GM18498 (cell line): ENCODE results near the gene ADAMTS4.
A peak's percentile ranks its signal among the peaks of the same experiment; 100 is the strongest.
"Not testable (repeated sequence)": the region's sequence is repeated elsewhere in the genome, so short reads cannot be mapped to it uniquely, and the experiment has no call there.

Experiments
- ATAC-seq: cut with Tn5 transposase; IDR thresholded peaks from one replicate; pipeline ENCODE4 v1.9.1; 2021; ENCODE audit warnings: mild to moderate bottlenecking, moderate library complexity; ENCODE audit not compliant: unreplicated experiment

The ADAMTS4 gene

GRCh38 chr1:161198897-161199431 is at the start of gene ADAMTS4:
TSS of gene ADAMTS4 (minus strand) at chr1:161199054. CDS start at chr1:161198627, 427 bp downstream.
- ATAC-seq, result no peak

GRCh38 chr1:161244888-161245287 is 46.0 kb upstream of the ADAMTS4 start:
- ATAC-seq, result no peak

DNA sequence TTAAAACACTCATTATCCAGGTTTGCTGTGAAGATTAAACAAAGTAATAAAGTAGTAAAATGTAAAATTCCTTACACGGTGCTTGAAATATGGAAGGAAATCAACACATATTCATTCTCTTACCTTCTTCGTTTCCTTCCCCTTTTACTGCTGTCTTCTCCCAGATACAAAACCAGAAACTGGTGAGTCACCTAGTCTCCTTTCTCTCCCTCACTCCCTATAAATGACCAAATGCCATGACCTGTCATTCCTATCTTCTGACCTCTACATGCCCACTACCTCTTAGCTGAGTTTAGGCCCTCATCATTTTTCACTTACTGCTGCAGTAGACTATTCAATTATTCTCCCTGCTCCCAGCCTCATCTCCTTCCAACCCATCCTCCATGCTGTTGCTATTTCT is 43.5 kb upstream of the ADAMTS4 start:
- no peak for ATAC-seq

DNA sequence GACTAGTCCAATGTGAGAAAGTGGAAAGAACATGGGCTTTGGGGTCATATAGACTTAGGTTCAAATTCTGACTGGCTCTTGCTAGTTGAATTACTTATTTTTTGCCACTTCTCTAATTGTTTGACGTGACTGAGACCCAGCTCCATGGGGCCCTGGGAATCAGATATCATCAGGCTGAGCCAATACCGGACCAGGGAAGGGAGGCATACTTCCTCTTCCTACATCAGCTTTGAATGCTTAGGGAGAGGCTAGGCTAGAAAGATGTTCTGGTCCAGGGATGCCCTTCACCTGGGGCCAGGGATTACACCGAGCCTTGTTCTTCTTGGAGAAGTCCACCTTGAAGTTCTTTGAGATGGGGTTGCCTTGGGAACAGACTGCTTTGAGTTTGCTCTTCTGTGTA is 42.8 kb upstream of the ADAMTS4 start:
- no peak for ATAC-seq

DNA sequence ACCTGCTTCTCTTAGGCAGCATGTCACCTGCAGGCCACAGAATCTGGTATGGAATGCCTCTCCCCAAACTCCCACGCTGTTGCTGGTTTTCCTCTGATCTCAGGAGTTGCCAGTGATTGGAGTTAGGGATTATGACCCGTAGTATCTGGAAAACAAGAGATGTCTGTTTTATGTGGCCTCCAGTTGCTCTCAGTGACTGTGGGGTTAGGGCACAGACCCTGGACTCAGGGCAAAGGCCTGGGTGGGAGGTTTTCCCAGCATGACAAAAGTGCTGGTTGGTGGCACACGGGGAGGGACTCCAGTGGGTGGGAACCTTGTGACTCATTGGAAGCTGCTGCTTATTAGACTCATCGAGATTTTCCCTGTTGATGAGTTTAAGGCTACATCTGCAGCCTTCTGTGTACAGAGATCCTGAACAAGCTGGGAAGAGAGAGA is 39.2 kb upstream of the ADAMTS4 start, which contains the start of gene NR1I3:
Gene NR1I3 (minus strand): TSS at position 165 of the 435 bp plus-strand sequence. CDS start 1,638 bp downstream, outside the sequence.
- no peak for ATAC-seq

GRCh38 chr1:161235957-161236775 is 37.3 kb upstream of the ADAMTS4 start:
- ATAC-seq, result no peak

- ATAC-seq, result no peak
These were observed 34.2 kb upstream of the ADAMTS4 start for GRCh38 chr1:161233102-161233501.

DNA sequence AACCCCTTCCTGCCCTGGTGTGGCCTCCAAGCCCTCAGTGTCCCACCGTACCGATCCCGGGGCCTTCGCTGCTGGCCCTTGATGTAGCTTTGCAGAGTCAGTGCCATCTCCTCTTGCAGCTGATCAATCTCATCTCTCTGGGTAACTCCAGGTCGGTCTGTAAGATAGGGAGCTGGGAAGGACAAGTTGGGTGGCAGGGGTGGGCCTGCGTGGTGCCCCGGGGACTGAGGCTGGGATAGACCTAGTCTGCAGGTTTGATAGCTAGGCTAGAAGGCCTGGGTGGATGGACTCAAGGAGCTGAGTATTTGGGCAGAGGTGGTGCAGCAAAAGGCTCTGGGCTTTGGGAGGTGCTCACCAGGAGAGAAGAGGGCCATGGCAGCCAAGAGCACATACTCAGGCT is 31.9 kb upstream of the ADAMTS4 start:
- ATAC-seq, result no peak

DNA sequence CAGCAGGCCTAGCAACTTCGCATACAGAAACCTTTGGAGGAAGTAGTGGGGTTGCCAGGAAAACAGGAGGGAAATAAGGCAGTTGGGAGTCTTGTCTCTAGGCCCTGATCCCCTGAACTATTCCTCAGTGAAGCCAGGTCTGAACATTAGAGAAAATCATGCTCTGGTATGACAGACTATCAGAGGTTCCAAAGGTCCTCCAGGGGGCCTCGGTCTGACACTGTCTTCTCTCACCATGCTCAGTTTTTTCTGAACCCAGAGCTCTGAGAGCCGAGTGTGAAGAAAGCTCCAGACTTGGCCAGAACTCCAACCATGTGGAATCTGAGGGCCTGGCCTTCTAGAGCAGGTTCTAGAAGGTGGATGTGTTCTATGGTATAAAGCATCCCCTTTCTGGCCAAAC is 31.0 kb upstream of the ADAMTS4 start:
- ATAC-seq, result no peak

DNA sequence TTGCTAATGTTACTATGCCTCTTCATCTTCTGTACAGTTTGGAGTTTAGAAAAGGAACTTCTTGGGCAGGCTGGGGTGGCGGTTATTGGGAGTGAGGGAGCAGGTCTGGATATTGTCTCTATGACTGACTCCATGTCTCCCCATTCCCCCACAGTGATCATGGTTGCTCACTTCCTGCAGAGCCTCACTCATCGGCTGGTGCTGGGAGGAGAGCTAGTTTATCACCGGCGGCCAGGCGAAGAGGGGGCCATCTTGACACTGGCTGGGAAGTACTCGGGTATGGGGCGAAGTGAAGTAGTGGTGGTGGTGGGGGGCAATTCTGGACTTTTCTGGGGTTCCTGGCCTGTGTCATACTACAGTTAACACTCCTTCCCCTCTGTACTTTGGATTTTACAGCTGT is 29.2 kb upstream of the ADAMTS4 start:
- ATAC-seq, result no peak

GRCh38 chr1:161227196-161227871 is 28.5 kb upstream of the ADAMTS4 start:
- peak; percentile 38 for ATAC-seq

DNA sequence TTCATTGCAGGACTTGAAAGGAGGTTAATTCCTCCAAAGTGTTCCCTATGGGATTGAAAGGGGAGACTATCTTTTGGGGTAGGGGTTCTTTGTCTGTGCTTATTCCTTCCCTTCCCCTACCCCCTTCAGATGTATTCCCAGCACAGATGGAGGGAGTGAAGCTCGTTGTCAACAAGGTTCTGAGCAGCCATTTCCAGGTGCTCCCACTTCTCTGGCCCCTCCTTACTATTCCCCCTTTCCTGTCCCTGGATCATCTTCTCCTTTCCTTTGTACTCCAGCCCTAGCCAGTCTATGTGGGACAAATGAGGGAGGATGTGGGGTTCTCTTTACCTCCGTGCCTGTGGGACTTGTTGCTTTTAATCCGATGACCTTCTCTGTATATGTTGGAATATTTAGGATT is 27.9 kb upstream of the ADAMTS4 start:
- no peak for ATAC-seq

DNA sequence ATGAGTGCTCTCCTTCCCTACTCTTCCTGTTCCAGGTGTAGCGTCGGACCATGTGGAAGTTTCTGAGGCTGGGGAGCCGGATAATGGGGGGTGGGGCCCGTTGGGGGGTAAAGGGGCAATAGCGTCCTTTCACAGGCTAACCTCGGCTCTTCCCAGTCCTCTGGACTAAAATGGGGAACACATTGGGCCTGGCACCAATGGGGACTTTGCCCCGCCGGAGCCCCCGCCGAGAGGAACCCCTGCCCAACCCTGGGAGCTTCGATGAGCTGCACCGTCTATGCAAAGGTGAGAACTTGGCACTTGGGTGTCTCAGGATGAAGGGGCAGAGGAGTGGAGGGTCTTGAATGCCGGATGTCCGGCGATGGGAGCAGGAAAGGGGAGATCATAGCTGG is 27.5 kb upstream of the ADAMTS4 start:
- no peak for ATAC-seq

GRCh38 chr1:161225534-161226319 is 26.9 kb upstream of the ADAMTS4 start, which contains the start of gene TOMM40L:
TSS of gene TOMM40L (plus strand) at chr1:161226060. CDS start at chr1:161226490, 430 bp downstream.
- peak; percentile 95 for ATAC-seq

DNA sequence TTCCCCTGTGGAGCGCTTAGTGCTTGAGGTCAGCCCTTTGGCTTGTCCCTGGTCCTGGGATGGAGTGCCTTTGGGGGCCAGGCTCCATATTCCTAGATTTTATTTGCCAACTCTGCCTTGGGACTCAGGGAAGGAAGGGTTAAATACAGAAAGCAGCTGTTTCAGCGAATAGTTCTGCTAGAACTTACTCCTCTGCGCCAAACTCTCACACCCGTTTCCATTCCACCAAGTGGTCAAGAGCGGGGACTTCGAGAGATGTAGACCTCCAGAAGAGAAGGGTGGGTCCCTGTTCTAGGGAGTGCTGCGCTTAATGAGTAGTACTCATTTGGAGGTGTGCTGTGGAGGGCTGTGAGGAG is 26.3 kb upstream of the ADAMTS4 start:
- no peak for ATAC-seq

DNA sequence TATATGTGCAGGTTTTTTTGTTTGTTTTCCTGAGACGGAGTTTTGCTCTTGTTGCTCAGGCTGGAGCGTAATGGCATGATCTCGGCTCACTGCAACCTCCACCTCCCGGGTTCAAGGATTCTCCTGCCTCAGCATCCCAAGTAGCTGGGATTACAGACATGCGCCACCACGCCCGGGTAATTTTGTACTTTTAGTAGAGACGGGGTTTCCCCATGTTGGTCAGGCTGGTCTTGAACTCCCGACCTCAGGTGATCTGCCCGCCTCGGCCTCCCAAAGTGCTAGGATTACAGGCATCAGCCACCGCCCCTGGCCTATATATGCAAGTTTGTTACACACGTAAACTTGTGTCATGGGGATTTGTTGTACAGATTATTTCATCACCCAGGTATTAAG is 25.8 kb upstream of the ADAMTS4 start:
- not testable (repeated sequence) for ATAC-seq

DNA sequence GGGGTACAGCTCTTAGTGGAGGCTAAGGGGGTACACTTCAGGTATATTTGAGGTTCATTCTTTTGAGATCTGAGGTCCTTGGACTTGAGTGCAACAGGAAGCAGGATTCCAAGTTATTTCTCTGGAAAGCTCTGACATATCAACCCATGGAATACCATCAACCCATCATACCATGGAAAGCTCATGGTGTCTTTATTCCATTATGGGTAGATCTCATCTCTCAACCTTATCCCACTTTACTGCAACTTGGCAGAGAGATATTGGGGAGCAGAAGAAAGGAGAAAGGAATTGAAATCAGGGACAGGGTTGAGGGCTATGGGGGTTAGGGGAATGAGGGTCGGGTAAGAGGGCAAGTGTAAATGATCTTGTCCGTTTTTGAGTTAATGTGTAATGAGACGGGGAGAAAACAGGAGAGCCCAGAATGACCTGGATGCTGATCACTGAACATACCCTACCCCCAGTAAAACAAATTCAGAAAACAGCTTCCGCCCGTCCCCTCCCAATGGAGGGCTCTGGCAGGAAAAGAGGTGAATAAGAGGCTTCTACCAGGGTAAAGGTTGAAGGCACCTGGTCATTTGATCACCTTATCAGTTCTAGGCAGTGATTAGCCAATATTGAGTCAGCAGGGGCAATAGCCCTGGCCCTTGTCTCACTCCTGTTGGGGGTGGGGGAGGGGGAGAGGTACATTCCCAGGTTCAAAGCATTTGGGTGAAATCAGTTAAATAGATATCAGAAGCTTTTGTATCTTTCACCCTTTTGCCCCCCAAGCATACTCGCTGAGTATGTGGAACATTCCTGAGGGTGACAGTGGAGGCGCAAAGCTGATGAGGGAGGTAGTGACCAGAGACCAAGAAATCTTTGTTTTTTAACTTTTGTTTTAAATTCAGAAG is 25.2 kb upstream of the ADAMTS4 start:
- ATAC-seq, result no peak

- ATAC-seq, result no peak
These were observed 23.5 kb upstream of the ADAMTS4 start for GRCh38 chr1:161222175-161223019.

- no peak for ATAC-seq
These were observed 21.1 kb upstream of the ADAMTS4 start for GRCh38 chr1:161220002-161220401.
